ENCODE results near the gene HS6ST2. TPM values are rescaled to one million over a fixed set of nuclear protein-coding genes. Genes with fewer than 3 reads are reported as not detected.

The HS6ST2 gene
- total RNA-seq, 2 donors from 2014 or later = 0.12 to 0.19 TPM

GRCh38 chrX:132831336-132831973 is 127.0 kb downstream of the HS6ST2 start:
- H3K27ac Mint-ChIP-seq = no peak overlapping the region
- H3K9me3 Mint-ChIP-seq = no peaks in the 10 kb centered on the region
- no peaks in the 10 kb centered on the region for H3K4me1 Mint-ChIP-seq (ENCODE audit: low read depth)
- DNase-seq (no peak), ATAC-seq (replicated peaks in 1 of 2) (no peak)
- H3K27me3 Mint-ChIP-seq (ENCODE audit: low read depth) = peaks cover 50% of the 10 kb centered on the region
- no peaks in the 10 kb centered on the region for H3K36me3 Mint-ChIP-seq (ENCODE audit: insufficient read depth in 2 of 2)
- H3K4me3 Mint-ChIP-seq = no peak overlapping the region

GRCh38 chrX:132822634-132823012 is 135.8 kb downstream of the HS6ST2 start:
- Mint-ChIP-seq H3K36me3 (ENCODE audit: insufficient read depth in 2 of 2) (no peaks in the 10 kb centered on the region), H3K4me1 (ENCODE audit: low read depth) (no peaks in the 10 kb centered on the region), H3K27ac (no peak overlapping the region), H3K9me3 (no peaks in the 10 kb centered on the region), H3K27me3 (ENCODE audit: low read depth) (peaks cover 12% of the 10 kb centered on the region), H3K4me3 (no peak overlapping the region)
- DNase-seq (no peak), ATAC-seq (replicated peaks in 1 of 2) (no peak)

- Mint-ChIP-seq H3K27me3 (ENCODE audit: low read depth) (peaks cover 6% of the 10 kb centered on the region), H3K36me3 (ENCODE audit: insufficient read depth in 2 of 2) (no peaks in the 10 kb centered on the region), H3K4me3 (no peak overlapping the region), H3K9me3 (no peaks in the 10 kb centered on the region), H3K4me1 (ENCODE audit: low read depth) (no peaks in the 10 kb centered on the region), H3K27ac (no peak overlapping the region)
- ATAC-seq (replicated peaks in 1 of 2) (no peak), DNase-seq (no peak)
Measured at GRCh38 chrX:132821974-132822633, 136.3 kb downstream of the HS6ST2 start.

GRCh38 chrX:132820675-132821074 is 137.8 kb downstream of the HS6ST2 start:
- no peaks in the 10 kb centered on the region for H3K36me3 Mint-ChIP-seq (ENCODE audit: insufficient read depth in 2 of 2)
- peaks cover 6% of the 10 kb centered on the region for H3K27me3 Mint-ChIP-seq (ENCODE audit: low read depth)
- no peak overlapping the region for H3K27ac Mint-ChIP-seq
- DNase-seq (no peak), ATAC-seq (replicated peaks in 1 of 2) (no peak)
- no peaks in the 10 kb centered on the region for H3K4me1 Mint-ChIP-seq (ENCODE audit: low read depth)
- H3K9me3 Mint-ChIP-seq = no peaks in the 10 kb centered on the region
- H3K4me3 Mint-ChIP-seq = no peak overlapping the region

- no peak overlapping the region for H3K4me3 Mint-ChIP-seq
Measured at GRCh38 chrX:132819711-132820264, 138.6 kb downstream of the HS6ST2 start.

GRCh38 chrX:132818638-132819037 is 139.8 kb downstream of the HS6ST2 start:
- H3K27ac Mint-ChIP-seq = no peak overlapping the region
- no peak overlapping the region for H3K4me3 Mint-ChIP-seq
- no peaks in the 10 kb centered on the region for H3K36me3 Mint-ChIP-seq (ENCODE audit: insufficient read depth in 2 of 2)
- no peaks in the 10 kb centered on the region for H3K4me1 Mint-ChIP-seq (ENCODE audit: low read depth)
- H3K9me3 Mint-ChIP-seq = no peaks in the 10 kb centered on the region
- H3K27me3 Mint-ChIP-seq (ENCODE audit: low read depth) = peaks cover 15% of the 10 kb centered on the region
- no peak for ATAC-seq (replicated peaks in 1 of 2)
- DNase-seq = no peak

More at GRCh38 chrX:132819711-132820264, 138.6 kb downstream of the HS6ST2 start:
- Mint-ChIP-seq H3K27me3 (ENCODE audit: low read depth) (peaks cover 8% of the 10 kb centered on the region), H3K9me3 (no peaks in the 10 kb centered on the region), H3K4me1 (ENCODE audit: low read depth) (no peaks in the 10 kb centered on the region), H3K36me3 (ENCODE audit: insufficient read depth in 2 of 2) (no peaks in the 10 kb centered on the region), H3K27ac (no peak overlapping the region)
- DNase-seq (no peak), ATAC-seq (replicated peaks in 1 of 2) (no peak)

- Mint-ChIP-seq H3K4me1 (ENCODE audit: low read depth) (no peaks in the 10 kb centered on the region), H3K4me3 (no peak overlapping the region), H3K27me3 (ENCODE audit: low read depth) (peaks cover 26% of the 10 kb centered on the region), H3K36me3 (ENCODE audit: insufficient read depth in 2 of 2) (no peaks in the 10 kb centered on the region), H3K9me3 (no peaks in the 10 kb centered on the region), H3K27ac (no peak overlapping the region)
- DNase-seq (no peak), ATAC-seq (replicated peaks in 1 of 2) (no peak)
Measured at GRCh38 chrX:132815643-132816042, 142.8 kb downstream of the HS6ST2 start.

GRCh38 chrX:132810964-132811712 is 147.3 kb downstream of the HS6ST2 start:
- Mint-ChIP-seq H3K27ac (no peak overlapping the region), H3K9me3 (no peaks in the 10 kb centered on the region), H3K4me3 (no peak overlapping the region), H3K27me3 (ENCODE audit: low read depth) (peaks cover 21% of the 10 kb centered on the region), H3K4me1 (ENCODE audit: low read depth) (no peaks in the 10 kb centered on the region), H3K36me3 (ENCODE audit: insufficient read depth in 2 of 2) (no peaks in the 10 kb centered on the region)
- DNase-seq (no peak), ATAC-seq (replicated peaks in 1 of 2) (no peak)

- no peak overlapping the region for H3K27ac Mint-ChIP-seq
- H3K9me3 Mint-ChIP-seq = no peaks in the 10 kb centered on the region
- H3K36me3 Mint-ChIP-seq (ENCODE audit: insufficient read depth in 2 of 2) = no peaks in the 10 kb centered on the region
- H3K4me1 Mint-ChIP-seq (ENCODE audit: low read depth) = no peaks in the 10 kb centered on the region
- H3K4me3 Mint-ChIP-seq = no peak overlapping the region
- peaks cover 21% of the 10 kb centered on the region for H3K27me3 Mint-ChIP-seq (ENCODE audit: low read depth)
- DNase-seq (no peak), ATAC-seq (replicated peaks in 1 of 2) (no peak)
Measured at GRCh38 chrX:132810488-132810887, 147.9 kb downstream of the HS6ST2 start.

- H3K9me3 Mint-ChIP-seq = no peaks in the 10 kb centered on the region
- no peak for ATAC-seq (replicated peaks in 1 of 2)
- no peaks in the 10 kb centered on the region for H3K36me3 Mint-ChIP-seq (ENCODE audit: insufficient read depth in 2 of 2)
- no peak overlapping the region for H3K4me3 Mint-ChIP-seq
- no peaks in the 10 kb centered on the region for H3K4me1 Mint-ChIP-seq (ENCODE audit: low read depth)
- no peak for DNase-seq
- H3K27me3 Mint-ChIP-seq (ENCODE audit: low read depth) = peaks cover 16% of the 10 kb centered on the region
- H3K27ac Mint-ChIP-seq = no peak overlapping the region
Measured at GRCh38 chrX:132809581-132809980, 148.8 kb downstream of the HS6ST2 start.

- no peaks in the 10 kb centered on the region for H3K4me1 Mint-ChIP-seq (ENCODE audit: low read depth)
Measured at GRCh38 chrX:132807411-132808030, 150.9 kb downstream of the HS6ST2 start.

GRCh38 chrX:132802033-132802432 is 156.4 kb downstream of the HS6ST2 start:
- H3K4me1 Mint-ChIP-seq (ENCODE audit: low read depth) = no peaks in the 10 kb centered on the region
- peaks cover 42% of the 10 kb centered on the region for H3K27me3 Mint-ChIP-seq (ENCODE audit: low read depth)
- H3K27ac Mint-ChIP-seq = no peak overlapping the region
- H3K36me3 Mint-ChIP-seq (ENCODE audit: insufficient read depth in 2 of 2) = no peaks in the 10 kb centered on the region
- no peak for DNase-seq
- ATAC-seq (replicated peaks in 1 of 2) = no peak
- no peak overlapping the region for H3K4me3 Mint-ChIP-seq
- H3K9me3 Mint-ChIP-seq = no peaks in the 10 kb centered on the region

More at GRCh38 chrX:132807411-132808030, 150.9 kb downstream of the HS6ST2 start:
- no peak for ATAC-seq (replicated peaks in 1 of 2)
- no peaks in the 10 kb centered on the region for H3K9me3 Mint-ChIP-seq
- no peak for DNase-seq
- H3K4me3 Mint-ChIP-seq = no peak overlapping the region
- H3K27ac Mint-ChIP-seq = no peak overlapping the region
- H3K27me3 Mint-ChIP-seq (ENCODE audit: low read depth) = peaks cover 5% of the 10 kb centered on the region
- H3K36me3 Mint-ChIP-seq (ENCODE audit: insufficient read depth in 2 of 2) = no peaks in the 10 kb centered on the region

GRCh38 chrX:132795181-132795580 is 163.2 kb downstream of the HS6ST2 start:
- Mint-ChIP-seq H3K4me1 (ENCODE audit: low read depth) (no peaks in the 10 kb centered on the region), H3K4me3 (no peak overlapping the region), H3K27ac (no peak overlapping the region), H3K9me3 (no peaks in the 10 kb centered on the region), H3K27me3 (ENCODE audit: low read depth) (peaks cover 27% of the 10 kb centered on the region), H3K36me3 (ENCODE audit: insufficient read depth in 2 of 2) (no peaks in the 10 kb centered on the region)
- ATAC-seq (replicated peaks in 1 of 2) (no peak), DNase-seq (no peak)
